Esophagus muscularis mucosa (tissue), 4 donors: Measurements from ENCODE around the gene CDH10. TPM values are rescaled to one million over a fixed set of nuclear protein-coding genes. Genes with fewer than 3 reads are reported as not detected.

Experiments
- DNase-seq: peaks from one replicate; pipeline ENCODE4 v3.0.0-alpha.2; 2017; ENCODE audit errors: extremely low spot score
- H3K27ac ChIP-seq, 4 donors: fragments of 200-600 bp; sonication (generic); replicated peaks in 1 of 4; 1 replicate in 3 of 4; 2 replicates in 1 of 4; pipeline ENCODE4 v1.5.1; 2016 to 2019; ENCODE audit warnings: mild to moderate bottlenecking in 1 of 4
- H3K27me3 ChIP-seq, 4 donors: fragments of 200-600 bp; sonication (generic); one replicate each; pipeline versions ENCODE4 v1.5.1 to v1.6.0; 2016 to 2019
- H3K36me3 ChIP-seq, 4 donors: fragments of 200-600 bp; sonication (generic); one replicate each; pipeline ENCODE4 v1.5.1; 2016 to 2019
- H3K4me1 ChIP-seq, 4 donors: fragments of 200-600 bp; sonication (generic); one replicate each; pipeline ENCODE4 v1.5.1; 2016 to 2019
- H3K4me3 ChIP-seq, 4 donors: fragments of 200-600 bp; sonication (generic); 1 replicate in 2 of 4; 2 replicates in 2 of 4; pipeline ENCODE4 v1.5.1; 2016 to 2019; ENCODE audit warnings: mild to moderate bottlenecking in 4 of 4, moderate library complexity in 1 of 4
- H3K9me3 ChIP-seq, 4 donors: fragments of 200-600 bp; sonication (generic); 1 replicate in 3 of 4; 2 replicates in 1 of 4; pipeline ENCODE4 v1.5.1; 2016 to 2019
- EP300 ChIP-seq: sonication (generic); formaldehyde crosslinking; IDR thresholded peaks from one replicate; pipeline ENCODE4 v1.6.1; 2017; ENCODE audit warnings: antibody characterized with exemption
- POLR2A ChIP-seq: fragments of 450-650 bp; IDR thresholded peaks from one replicate; pipeline ENCODE4 v1.6.1; 2017; ENCODE audit warnings: antibody characterized with exemption, moderate library complexity, mild to moderate bottlenecking, low read depth
- POLR2AphosphoS5 ChIP-seq, 2 donors: sonication (generic); formaldehyde crosslinking; IDR thresholded peaks; one replicate each; pipeline ENCODE4 v1.6.1; 2017; ENCODE audit warnings: antibody characterized with exemption in 2 of 2
- WGBS: methylation state at CpG from one replicate; pipeline ENCODE4 v1.1.5; 2018; 5-methylcytosine and 5-hydroxymethylcytosine counted together
- intact Hi-C: fragments of 100-400 bp; cut with DNase I; formaldehyde crosslinking; loops from one replicate; pipeline ENCODE4 v1.15.1; 2023
- total RNA-seq, 4 donors: library from RNA; depleted of rRNA; stranded (reverse); fragments of >200 nt; gene quantifications; one replicate each; pipeline versions ENCODE4 v1.1.0 to v1.2.1, GENCODE V29; 2016
- TF ChIP-seq, protein P1 (sequence below), 3 experiments: fragments of 200-600 bp in 2 of 3; fragments of 450-650 bp in 1 of 3; sonication (generic) in 2 of 3; IDR thresholded peaks; one replicate each; pipeline ENCODE4 v1.5.1; 2017 to 2019; ENCODE audit warnings: antibody characterized with exemption in 3 of 3, mild to moderate bottlenecking in 2 of 3, moderate library complexity in 1 of 3

CDH10 gene
- total RNA-seq, 4 donors from 2014 or later = 0.23 TPM; not detected in 3

DNA sequence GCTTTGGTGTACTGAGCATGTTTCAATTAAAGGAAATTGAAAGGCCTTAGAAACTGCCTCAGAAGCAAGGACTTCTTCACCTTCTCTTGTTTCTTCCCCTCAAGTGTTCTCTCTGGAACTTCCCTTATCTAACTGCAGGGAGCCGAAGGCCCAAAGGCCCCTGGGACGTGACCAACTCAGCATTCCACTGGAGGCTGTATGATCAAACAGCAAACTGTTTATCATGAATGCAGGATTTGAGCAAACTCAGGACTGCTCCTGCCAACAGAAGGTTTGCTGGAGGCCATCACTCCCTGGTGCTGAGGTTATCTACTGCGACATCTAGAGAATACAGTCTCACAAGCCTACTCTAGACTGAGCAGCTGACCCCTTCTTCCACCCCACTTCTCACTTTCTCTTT lies 4.8 kb upstream of the CDH10 start:
- intact Hi-C loops = no loop called here
- Histone ChIP-seq H3K9me3 (no peaks in the 10 kb centered on the region), H3K27me3 (peaks cover 0 to 14% (median 0%) of the 10 kb centered on the region in 4 donors), H3K4me1 (peaks cover 0 to 8% (median 0%) of the 10 kb centered on the region in 4 donors), H3K27ac (no peak overlapping the region), H3K36me3 (no peaks in the 10 kb centered on the region), H3K4me3 (no peak overlapping the region)
- no peak for DNase-seq
- TF ChIP-seq POLR2A = no peak
- no peak for TF ChIP-seq POLR2AphosphoS5 (IDR thresholded peaks at IDR 0.05)
- no peak for TF ChIP-seq EP300
- TF ChIP-seq, protein P1, sequence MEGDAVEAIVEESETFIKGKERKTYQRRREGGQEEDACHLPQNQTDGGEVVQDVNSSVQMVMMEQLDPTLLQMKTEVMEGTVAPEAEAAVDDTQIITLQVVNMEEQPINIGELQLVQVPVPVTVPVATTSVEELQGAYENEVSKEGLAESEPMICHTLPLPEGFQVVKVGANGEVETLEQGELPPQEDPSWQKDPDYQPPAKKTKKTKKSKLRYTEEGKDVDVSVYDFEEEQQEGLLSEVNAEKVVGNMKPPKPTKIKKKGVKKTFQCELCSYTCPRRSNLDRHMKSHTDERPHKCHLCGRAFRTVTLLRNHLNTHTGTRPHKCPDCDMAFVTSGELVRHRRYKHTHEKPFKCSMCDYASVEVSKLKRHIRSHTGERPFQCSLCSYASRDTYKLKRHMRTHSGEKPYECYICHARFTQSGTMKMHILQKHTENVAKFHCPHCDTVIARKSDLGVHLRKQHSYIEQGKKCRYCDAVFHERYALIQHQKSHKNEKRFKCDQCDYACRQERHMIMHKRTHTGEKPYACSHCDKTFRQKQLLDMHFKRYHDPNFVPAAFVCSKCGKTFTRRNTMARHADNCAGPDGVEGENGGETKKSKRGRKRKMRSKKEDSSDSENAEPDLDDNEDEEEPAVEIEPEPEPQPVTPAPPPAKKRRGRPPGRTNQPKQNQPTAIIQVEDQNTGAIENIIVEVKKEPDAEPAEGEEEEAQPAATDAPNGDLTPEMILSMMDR (IDR thresholded peaks at IDR 0.05) = no peak
- WGBS = 83% methylated on average over 3 of the region's 3 CpGs

DNA sequence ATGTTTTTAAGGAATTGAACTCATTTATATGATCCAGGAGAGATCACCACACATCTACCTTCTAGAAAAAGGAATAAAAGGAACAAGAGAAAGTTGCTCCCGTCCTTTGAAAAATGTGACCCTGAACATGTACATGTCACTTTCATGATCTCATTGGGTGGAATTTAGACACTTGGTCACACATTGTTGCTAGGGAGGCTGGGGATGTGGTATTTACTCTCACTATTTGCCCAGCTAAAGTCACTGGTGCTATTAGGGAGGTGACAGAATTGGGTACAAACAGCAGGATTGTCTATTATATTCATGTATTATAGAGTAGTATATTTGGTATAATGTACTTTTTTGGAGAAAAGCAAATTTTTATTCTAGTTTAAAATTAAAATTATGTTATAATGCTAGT lies 2.1 kb upstream of the CDH10 start:
- TF ChIP-seq POLR2A (no peak), POLR2AphosphoS5 (IDR thresholded peaks at IDR 0.05) (no peak), EP300 (no peak)
- TF ChIP-seq, protein P1 (IDR thresholded peaks at IDR 0.05) = no peak
- Histone ChIP-seq H3K36me3 (no peaks in the 10 kb centered on the region), H3K27ac (no peak overlapping the region), H3K27me3 (peaks cover 0 to 14% (median 3%) of the 10 kb centered on the region in 4 donors), H3K4me1 (peaks cover 0 to 8% (median 0%) of the 10 kb centered on the region in 4 donors), H3K4me3 (no peak overlapping the region), H3K9me3 (no peaks in the 10 kb centered on the region)
- no peak for DNase-seq
- intact Hi-C loops = no loop called here
- WGBS = 90% methylated on average over 1 of the region's 1 CpG

DNA sequence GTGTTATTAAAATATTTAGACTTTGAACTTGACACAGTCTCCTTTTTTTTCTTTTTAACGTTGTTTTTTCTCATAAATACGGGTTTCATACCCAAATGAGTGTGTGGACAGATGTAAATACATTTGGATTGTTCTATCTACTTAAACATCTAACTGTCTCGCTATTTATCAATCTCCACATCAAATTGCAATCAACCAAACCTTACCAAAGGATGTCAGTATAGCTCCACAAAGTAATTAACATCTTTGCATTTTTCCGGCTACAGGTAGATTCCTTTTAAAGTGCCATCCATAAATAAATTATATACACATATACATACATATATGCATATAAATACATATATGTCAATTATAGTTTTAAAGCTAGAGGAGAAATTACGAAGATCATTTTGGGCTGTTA lies 705 bp upstream of the CDH10 start:
- TF ChIP-seq POLR2AphosphoS5 (IDR thresholded peaks at IDR 0.05) = no peak
- TF ChIP-seq, protein P1 (IDR thresholded peaks at IDR 0.05) = no peak
- TF ChIP-seq EP300 = no peak
- no peak for TF ChIP-seq POLR2A
- peaks cover 0 to 14% (median 3%) of the 10 kb centered on the region in 4 donors for H3K27me3 ChIP-seq
- DNase-seq = no peak
- no peak overlapping the region for H3K27ac ChIP-seq
- H3K9me3 ChIP-seq = no peaks in the 10 kb centered on the region
- H3K4me3 ChIP-seq = no peak overlapping the region
- peaks cover 0 to 8% (median 0%) of the 10 kb centered on the region in 4 donors for H3K4me1 ChIP-seq
- intact Hi-C loops = no loop called here
- whole genome bisulfite sequencing = 50% methylated on average over 5 of the region's 5 CpGs
- no peaks in the 10 kb centered on the region for H3K36me3 ChIP-seq

DNA sequence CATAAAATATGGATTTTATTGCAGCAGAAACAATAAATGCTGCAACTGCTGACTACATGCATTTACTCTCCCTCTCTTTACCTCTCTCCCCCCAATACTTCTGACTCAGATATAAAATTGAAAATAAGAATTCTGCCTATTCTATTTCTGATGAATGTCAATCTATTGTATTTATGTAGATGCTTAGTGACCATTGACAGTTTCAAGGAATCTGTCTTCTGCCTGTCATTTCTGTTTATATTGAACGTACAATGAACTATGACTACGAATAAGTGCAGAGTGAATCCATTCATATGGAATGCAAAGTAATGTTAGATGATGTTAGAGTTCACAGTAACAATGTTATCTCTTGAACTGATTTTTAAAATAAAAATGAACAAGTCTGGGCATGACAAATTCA lies 898 bp downstream of the CDH10 start:
- Histone ChIP-seq H3K27me3 (peaks cover 0 to 13% (median 3%) of the 10 kb centered on the region in 4 donors), H3K36me3 (no peaks in the 10 kb centered on the region), H3K27ac (no peak overlapping the region), H3K4me1 (peaks cover 0 to 8% (median 0%) of the 10 kb centered on the region in 4 donors), H3K9me3 (no peaks in the 10 kb centered on the region), H3K4me3 (no peak overlapping the region)
- TF ChIP-seq POLR2AphosphoS5 (IDR thresholded peaks at IDR 0.05) (no peak), POLR2A (no peak), EP300 (no peak)
- TF ChIP-seq, protein P1 (IDR thresholded peaks at IDR 0.05) = no peak
- intact Hi-C loops = no loop called here
- WGBS = 58% methylated on average over 2 of the region's 2 CpGs
- no peak for DNase-seq

DNA sequence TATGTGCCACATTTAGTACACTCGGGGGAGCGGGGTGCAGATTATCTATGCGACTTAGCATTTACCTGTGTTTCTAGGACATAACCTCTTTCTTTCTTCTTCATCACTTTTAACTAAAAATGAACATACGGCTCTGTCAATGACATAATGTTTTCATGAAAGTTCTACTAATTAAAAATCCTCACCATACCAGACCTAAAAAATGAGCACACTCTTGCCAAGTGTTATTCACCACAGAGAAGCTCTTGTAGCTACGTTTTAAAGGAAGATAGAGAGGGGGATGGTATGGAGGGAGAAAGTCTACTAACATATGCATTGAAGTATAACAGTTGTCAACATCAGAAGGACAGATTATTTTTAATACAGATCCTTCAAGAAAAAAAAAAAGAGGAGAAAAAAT lies 1.6 kb downstream of the CDH10 start:
- no peak for DNase-seq
- H3K4me1 ChIP-seq = peaks cover 0 to 8% (median 0%) of the 10 kb centered on the region in 4 donors
- no peak overlapping the region for H3K27ac ChIP-seq
- intact Hi-C loops = no loop called here
- TF ChIP-seq POLR2A (no peak), EP300 (no peak), POLR2AphosphoS5 (IDR thresholded peaks at IDR 0.05) (no peak)
- TF ChIP-seq, protein P1 (IDR thresholded peaks at IDR 0.05) = no peak
- WGBS = 45% methylated on average over 5 of the region's 5 CpGs
- H3K4me3 ChIP-seq = no peak overlapping the region
- no peaks in the 10 kb centered on the region for H3K9me3 ChIP-seq
- no peaks in the 10 kb centered on the region for H3K36me3 ChIP-seq
- H3K27me3 ChIP-seq = peaks cover 0 to 7% (median 3%) of the 10 kb centered on the region in 4 donors
